ENCODE measurements around the gene MSH2. TPM values are rescaled to one million over a fixed set of nuclear protein-coding genes. Genes with fewer than 3 reads are reported as not detected.

Gene MSH2
- total and polyA plus RNA-seq, 11 donors = 4.4 to 19.0 (median 11.6) TPM

- Histone ChIP-seq H3K9me3 (no peaks in the 10 kb centered on the region), H3K36me3 (no peaks in the 10 kb centered on the region), H3K27me3 (peaks cover 0 to 13% (median 3%) of the 10 kb centered on the region in 9 donors), H3K4me1 (peaks cover 0 to 15% (median 4%) of the 10 kb centered on the region in 12 donors), H3K27ac (peak overlapping the region in 1 of 12 donors; percentile 67), H3K4me3 (peak overlapping the region in 10 of 12 donors; percentile 16 to 64 (median 48))
- intact Hi-C loops (cut with DNase I) = loop anchor here in 1 of 10 donors (10.0 kb wide), 1 partner anchor 243 kb away; no protein-coding TSS in a partner anchor
- ATAC-seq = no peak
- 16 to 24% (median 23%) methylated on average over 16 to 22 of the region's 22 CpGs for WGBS, 4 donors
- no peak for TF ChIP-seq CTCF (IDR thresholded peaks at IDR 0.05)
- no peak for TF ChIP-seq POLR2A (IDR thresholded peaks at IDR 0.05)
- DNase-seq = no peak
Measured at GRCh38 chr2:47521666-47522285, 118.8 kb downstream of the MSH2 start.

GRCh38 chr2:47525167-47525566, 122.2 kb downstream of the MSH2 start:
- H3K9me3 ChIP-seq = no peaks in the 10 kb centered on the region
- intact Hi-C loops (cut with DNase I) = loop anchor here in 1 of 10 donors (10.0 kb wide), 1 partner anchor 240 kb away; no protein-coding TSS in a partner anchor
- no peak for DNase-seq
- no peak overlapping the region for H3K27ac ChIP-seq
- H3K36me3 ChIP-seq = no peaks in the 10 kb centered on the region
- WGBS, 4 donors = 88 to 100% (median 94%) methylated on average over 4 of the region's 4 CpGs
- no peak overlapping the region for H3K4me3 ChIP-seq
- H3K27me3 ChIP-seq = peaks cover 0 to 10% (median 0%) of the 10 kb centered on the region in 9 donors
- peaks cover 0 to 19% (median 4%) of the 10 kb centered on the region in 12 donors for H3K4me1 ChIP-seq
- TF ChIP-seq POLR2A (IDR thresholded peaks at IDR 0.05) (no peak), CTCF (IDR thresholded peaks at IDR 0.05) (no peak)
- ATAC-seq = no peak

GRCh38 chr2:47528455-47528854, 125.5 kb downstream of the MSH2 start:
- Histone ChIP-seq H3K4me1 (peaks cover 0 to 17% (median 0%) of the 10 kb centered on the region in 12 donors), H3K27ac (no peak overlapping the region), H3K9me3 (no peaks in the 10 kb centered on the region), H3K36me3 (no peaks in the 10 kb centered on the region), H3K4me3 (no peak overlapping the region), H3K27me3 (no peaks in the 10 kb centered on the region)
- DNase-seq = no peak
- ATAC-seq = no peak
- intact Hi-C loops (cut with DNase I) = loop anchor here in 1 of 10 donors (10.0 kb wide), 1 partner anchor 236 kb away; no protein-coding TSS in a partner anchor
- TF ChIP-seq POLR2A (IDR thresholded peaks at IDR 0.05) (no peak), CTCF (IDR thresholded peaks at IDR 0.05) (no peak)
- 89 to 97% (median 92%) methylated on average over 4 to 6 of the region's 6 CpGs for WGBS, 4 donors

- Histone ChIP-seq H3K9me3 (no peaks in the 10 kb centered on the region), H3K4me1 (peaks cover 0 to 17% (median 0%) of the 10 kb centered on the region in 12 donors), H3K27ac (no peak overlapping the region), H3K36me3 (no peaks in the 10 kb centered on the region), H3K27me3 (no peaks in the 10 kb centered on the region), H3K4me3 (no peak overlapping the region)
- no peak for TF ChIP-seq POLR2A (IDR thresholded peaks at IDR 0.05)
- TF ChIP-seq CTCF (IDR thresholded peaks at IDR 0.05) = no peak
- DNase-seq (no peak), ATAC-seq (no peak)
- 34 to 83% (median 73%) methylated on average over 4 to 6 of the region's 6 CpGs for WGBS, 4 donors
- intact Hi-C loops (cut with DNase I) = loop anchor here in 1 of 10 donors (10.0 kb wide), 1 partner anchor 236 kb away; no protein-coding TSS in a partner anchor
Measured at GRCh38 chr2:47528874-47529273, 125.9 kb downstream of the MSH2 start.
